PC-3 (cell line): Measurements from ENCODE around the gene NEK11. TPM values are rescaled to one million over a fixed set of nuclear protein-coding genes. Genes with fewer than 3 reads are reported as not detected.

Source experiments
- ATAC-seq: fragments of 200-7000 bp; cut with Tn5 transposase; 2 replicates; pipeline ENCODE4 v1.9.1; 2020; ENCODE audit warnings: mild to moderate bottlenecking, moderate library complexity
- BruUV-seq: library from RNA; stranded (reverse); fragments of 400-500 nt; replicated peaks from 2 replicates; lab custom pipeline; 2021; lab: Mats Ljungman, UMichigan
- CTCF ChIA-PET: fragments of 300-600 bp; sonication (Branson Sonifier 250); formaldehyde crosslinking; loops from one replicate; lab custom pipeline; 2022; ENCODE audit warnings: antibody characterized with exemption; lab: Charles Lee
- POLR2A ChIA-PET: fragments of 300-600 bp; sonication (Branson Sonifier 250); formaldehyde crosslinking; loops from one replicate; lab custom pipeline; 2022; ENCODE audit warnings: antibody characterized with exemption; ENCODE audit not compliant: unreplicated experiment; lab: Charles Lee
- DNase-seq: peaks from one replicate; pipeline ENCODE4 v3.0.0-alpha.2; 2015
- H2AFZ ChIP-seq: fragments of 300-600 bp; sonication (generic); 2 replicates; pipeline ENCODE4 v1.6.0; 2016; ENCODE audit warnings: antibody characterized with exemption, low read length
- H3F3A ChIP-seq: fragments of 300-600 bp; sonication (generic); one replicate; pipeline ENCODE4 v1.6.0; 2017; ENCODE audit warnings: antibody characterized with exemption, low read length, control low read depth, mild to moderate bottlenecking; ENCODE audit not compliant: unreplicated experiment
- H3K27ac ChIP-seq: fragments of 300-600 bp; sonication (generic); 2 replicates; pipeline ENCODE4 v1.5.1; 2016; ENCODE audit warnings: mild to moderate bottlenecking, low read length
- H3K27me3 ChIP-seq: fragments of 300-600 bp; sonication (generic); 2 replicates; pipeline ENCODE4 v1.6.1; 2016; ENCODE audit warnings: low read length, mixed read lengths
- H3K36me3 ChIP-seq: fragments of 300-600 bp; sonication (generic); 2 replicates; pipeline ENCODE4 v1.6.1; 2016; ENCODE audit warnings: low read depth, mixed run types, low read length, mixed read lengths
- H3K4me1 ChIP-seq: fragments of 300-600 bp; sonication (generic); 2 replicates; pipeline ENCODE4 v1.5.1; 2016; ENCODE audit warnings: low read length; ENCODE audit not compliant: insufficient read depth
- H3K4me2 ChIP-seq: fragments of 300-600 bp; sonication (generic); 2 replicates; pipeline ENCODE4 v1.6.0; 2016; ENCODE audit warnings: low read length
- H3K4me3 ChIP-seq: fragments of 300-600 bp; sonication (generic); 2 replicates; pipeline ENCODE4 v1.5.1; 2016; ENCODE audit warnings: mild to moderate bottlenecking, low read length, mixed read lengths
- H3K79me2 ChIP-seq: fragments of 300-600 bp; sonication (generic); 2 replicates; pipeline ENCODE4 v1.6.1; 2017; ENCODE audit warnings: low read length, mixed read lengths
- H3K9ac ChIP-seq: fragments of 300-600 bp; sonication (generic); 2 replicates; pipeline ENCODE4 v1.6.0; 2016; ENCODE audit warnings: mild to moderate bottlenecking, low read length
- H3K9me2 ChIP-seq: fragments of 300-600 bp; sonication (generic); replicated peaks from 2 replicates; pipeline ENCODE4 v1.6.1; 2016; ENCODE audit warnings: mixed run types, low read length, mixed read lengths
- H3K9me3 ChIP-seq: fragments of 300-600 bp; sonication (generic); 2 replicates; pipeline ENCODE4 v1.6.1; 2016; ENCODE audit warnings: low read length, mixed read lengths
- H4K20me1 ChIP-seq: fragments of 300-600 bp; sonication (generic); 2 replicates; pipeline ENCODE4 v1.6.1; 2016; ENCODE audit warnings: low read length, mixed read lengths
- EZH2 ChIP-seq: fragments of 300-600 bp; sonication (generic); IDR thresholded peaks from one replicate; pipeline ENCODE4 v1.6.1; 2017; ENCODE audit warnings: antibody characterized with exemption, mild to moderate bottlenecking, low read length; ENCODE audit not compliant: unreplicated experiment
- EZH2phosphoT487 ChIP-seq: fragments of 300-600 bp; sonication (generic); IDR thresholded peaks from 2 replicates; pipeline ENCODE4 v1.6.1; 2018; ENCODE audit warnings: mild to moderate bottlenecking, antibody characterized with exemption, low read length, borderline replicate concordance
- intact Hi-C: fragments of 100-400 bp; cut with micrococcal nuclease; formaldehyde crosslinking; loops from 2 replicates; pipeline ENCODE4 v1.9.0; 2023
- total RNA-seq: library from RNA; depleted of rRNA; stranded (reverse); fragments of >200 nt; gene quantifications from 2 replicates; pipeline ENCODE4 v1.2.3, GENCODE V29; 2014
- TF ChIP-seq, protein P1 (sequence below): fragments of 300-600 bp; sonication (generic); conservative IDR thresholded peaks from 2 replicates; pipeline ENCODE4 v1.5.1; 2017; ENCODE audit warnings: antibody characterized with exemption, low read depth, mild to moderate bottlenecking, low read length

NEK11 gene
- total RNA-seq, 1 experiment from 2014 or later: 3.1 TPM

DNA sequence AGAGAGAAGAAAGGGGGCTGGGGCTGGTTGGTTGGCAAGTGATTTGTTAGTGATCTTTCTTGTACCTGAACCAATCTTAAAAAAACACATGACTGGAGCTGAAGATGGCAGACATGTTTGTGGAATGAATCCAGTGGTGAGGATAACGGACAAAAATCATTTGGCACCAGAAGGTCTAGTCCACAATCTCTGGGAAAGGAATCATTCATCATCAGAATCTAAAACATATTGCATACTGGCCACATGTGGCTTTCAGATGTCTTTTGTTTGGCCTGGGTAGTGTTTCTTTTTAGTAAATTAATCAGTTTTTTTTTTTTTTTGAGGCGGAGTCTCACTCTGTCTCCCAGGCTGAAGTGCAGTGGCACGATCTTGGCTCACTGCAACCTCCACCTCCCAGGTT lies 5.0 kb downstream of the NEK11 start:
- ATAC-seq (no peak), DNase-seq (no peak)
- no peaks in the 10 kb centered on the region for H3K9me2 ChIP-seq
- intact Hi-C loops: loop anchor here (10.0 kb wide), 2 partner anchors 193 to 453 kb away; no protein-coding TSS in a partner anchor
- no peaks in the 10 kb centered on the region for H3K79me2 ChIP-seq
- no TSS peak for BruUV-seq
- CTCF ChIA-PET: no interaction called here
- H3K4me1 ChIP-seq: peaks cover 26% of the 10 kb centered on the region
- H4K20me1 ChIP-seq: 0 out of 2 replicates have a peak, but pooled peaks cover 6% of the 10 kb centered on the region
- H3K9ac ChIP-seq: no peak overlapping the region
- no peaks in the 10 kb centered on the region for H3K27me3 ChIP-seq
- POLR2A ChIA-PET: no interaction called here
- no peaks in the 10 kb centered on the region for H3K9me3 ChIP-seq
- no peak overlapping the region for H3K27ac ChIP-seq
- peaks cover 3% of the 10 kb centered on the region for H3F3A ChIP-seq
- no peaks in the 10 kb centered on the region for H3K36me3 ChIP-seq
- no peak overlapping the region for H2AFZ ChIP-seq
- TF ChIP-seq EZH2 (no peak), EZH2phosphoT487 (no peak)
- TF ChIP-seq, protein P1, sequence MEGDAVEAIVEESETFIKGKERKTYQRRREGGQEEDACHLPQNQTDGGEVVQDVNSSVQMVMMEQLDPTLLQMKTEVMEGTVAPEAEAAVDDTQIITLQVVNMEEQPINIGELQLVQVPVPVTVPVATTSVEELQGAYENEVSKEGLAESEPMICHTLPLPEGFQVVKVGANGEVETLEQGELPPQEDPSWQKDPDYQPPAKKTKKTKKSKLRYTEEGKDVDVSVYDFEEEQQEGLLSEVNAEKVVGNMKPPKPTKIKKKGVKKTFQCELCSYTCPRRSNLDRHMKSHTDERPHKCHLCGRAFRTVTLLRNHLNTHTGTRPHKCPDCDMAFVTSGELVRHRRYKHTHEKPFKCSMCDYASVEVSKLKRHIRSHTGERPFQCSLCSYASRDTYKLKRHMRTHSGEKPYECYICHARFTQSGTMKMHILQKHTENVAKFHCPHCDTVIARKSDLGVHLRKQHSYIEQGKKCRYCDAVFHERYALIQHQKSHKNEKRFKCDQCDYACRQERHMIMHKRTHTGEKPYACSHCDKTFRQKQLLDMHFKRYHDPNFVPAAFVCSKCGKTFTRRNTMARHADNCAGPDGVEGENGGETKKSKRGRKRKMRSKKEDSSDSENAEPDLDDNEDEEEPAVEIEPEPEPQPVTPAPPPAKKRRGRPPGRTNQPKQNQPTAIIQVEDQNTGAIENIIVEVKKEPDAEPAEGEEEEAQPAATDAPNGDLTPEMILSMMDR: no peak
- no peak overlapping the region for H3K4me3 ChIP-seq
- no peak overlapping the region for H3K4me2 ChIP-seq

DNA sequence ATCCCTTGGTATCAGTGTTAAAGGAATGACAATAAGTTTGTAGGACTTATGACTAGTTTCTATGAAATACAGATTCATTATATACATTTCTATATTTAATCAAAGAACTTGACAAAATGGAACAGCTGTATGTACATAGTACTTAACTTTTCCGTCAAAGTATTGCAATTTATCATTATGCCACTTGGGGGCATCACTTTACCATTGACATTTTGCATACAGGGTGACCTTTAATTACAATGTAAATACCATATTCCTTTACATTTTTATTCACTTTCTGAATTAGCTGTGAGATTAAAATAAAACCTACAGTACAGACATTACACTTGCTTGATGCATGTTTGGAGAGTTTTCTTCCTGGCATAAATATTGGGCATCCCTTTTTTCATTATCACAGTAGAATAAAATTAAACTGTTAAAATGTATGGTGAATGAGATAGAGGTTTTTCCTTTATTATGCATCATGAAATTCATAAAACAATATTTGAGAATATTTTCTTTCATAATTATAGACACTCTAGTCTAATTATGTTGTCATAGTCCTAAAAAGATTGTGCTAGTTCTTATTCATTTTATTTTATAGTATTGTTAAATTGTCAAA lies 6.9 kb downstream of the NEK11 start:
- peak; percentile 79 for DNase-seq
- TF ChIP-seq EZH2phosphoT487 (no peak), EZH2 (no peak)
- TF ChIP-seq, protein P1: peak; percentile 70
- 0 out of 2 replicates have a peak, but pooled peaks have one; percentile 18 for ATAC-seq
- no TSS peak for BruUV-seq
- Histone ChIP-seq H3K27ac (no peak overlapping the region), H2AFZ (no peak overlapping the region), H3K4me3 (no peak overlapping the region), H3K9ac (no peak overlapping the region), H3F3A (peaks cover 3% of the 10 kb centered on the region), H3K4me1 (peaks cover 29% of the 10 kb centered on the region), H4K20me1 (0 out of 2 replicates have a peak, but pooled peaks cover 6% of the 10 kb centered on the region), H3K36me3 (no peaks in the 10 kb centered on the region), H3K4me2 (no peak overlapping the region), H3K9me2 (no peaks in the 10 kb centered on the region), H3K79me2 (no peaks in the 10 kb centered on the region), H3K9me3 (no peaks in the 10 kb centered on the region), H3K27me3 (no peaks in the 10 kb centered on the region)
- intact Hi-C loops: loop anchor here (10.0 kb wide), 2 partner anchors 191 to 451 kb away; no protein-coding TSS in a partner anchor
- ChIA-PET CTCF (no interaction called here), POLR2A (no interaction called here)
